Measurements from ENCODE around the gene MECR.

Gene MECR

GRCh38 chr1:29211086-29212030 is 19.4 kb downstream of the MECR start:
- TF ChIP-seq, protein P1, sequence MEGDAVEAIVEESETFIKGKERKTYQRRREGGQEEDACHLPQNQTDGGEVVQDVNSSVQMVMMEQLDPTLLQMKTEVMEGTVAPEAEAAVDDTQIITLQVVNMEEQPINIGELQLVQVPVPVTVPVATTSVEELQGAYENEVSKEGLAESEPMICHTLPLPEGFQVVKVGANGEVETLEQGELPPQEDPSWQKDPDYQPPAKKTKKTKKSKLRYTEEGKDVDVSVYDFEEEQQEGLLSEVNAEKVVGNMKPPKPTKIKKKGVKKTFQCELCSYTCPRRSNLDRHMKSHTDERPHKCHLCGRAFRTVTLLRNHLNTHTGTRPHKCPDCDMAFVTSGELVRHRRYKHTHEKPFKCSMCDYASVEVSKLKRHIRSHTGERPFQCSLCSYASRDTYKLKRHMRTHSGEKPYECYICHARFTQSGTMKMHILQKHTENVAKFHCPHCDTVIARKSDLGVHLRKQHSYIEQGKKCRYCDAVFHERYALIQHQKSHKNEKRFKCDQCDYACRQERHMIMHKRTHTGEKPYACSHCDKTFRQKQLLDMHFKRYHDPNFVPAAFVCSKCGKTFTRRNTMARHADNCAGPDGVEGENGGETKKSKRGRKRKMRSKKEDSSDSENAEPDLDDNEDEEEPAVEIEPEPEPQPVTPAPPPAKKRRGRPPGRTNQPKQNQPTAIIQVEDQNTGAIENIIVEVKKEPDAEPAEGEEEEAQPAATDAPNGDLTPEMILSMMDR (IDR thresholded peaks at IDR 0.05), result no peak
- TF ChIP-seq ZFX (IDR thresholded peaks at IDR 0.05; ENCODE audit: borderline replicate concordance), result no peak
- H3K27ac ChIP-seq, result no peak overlapping the region

DNA sequence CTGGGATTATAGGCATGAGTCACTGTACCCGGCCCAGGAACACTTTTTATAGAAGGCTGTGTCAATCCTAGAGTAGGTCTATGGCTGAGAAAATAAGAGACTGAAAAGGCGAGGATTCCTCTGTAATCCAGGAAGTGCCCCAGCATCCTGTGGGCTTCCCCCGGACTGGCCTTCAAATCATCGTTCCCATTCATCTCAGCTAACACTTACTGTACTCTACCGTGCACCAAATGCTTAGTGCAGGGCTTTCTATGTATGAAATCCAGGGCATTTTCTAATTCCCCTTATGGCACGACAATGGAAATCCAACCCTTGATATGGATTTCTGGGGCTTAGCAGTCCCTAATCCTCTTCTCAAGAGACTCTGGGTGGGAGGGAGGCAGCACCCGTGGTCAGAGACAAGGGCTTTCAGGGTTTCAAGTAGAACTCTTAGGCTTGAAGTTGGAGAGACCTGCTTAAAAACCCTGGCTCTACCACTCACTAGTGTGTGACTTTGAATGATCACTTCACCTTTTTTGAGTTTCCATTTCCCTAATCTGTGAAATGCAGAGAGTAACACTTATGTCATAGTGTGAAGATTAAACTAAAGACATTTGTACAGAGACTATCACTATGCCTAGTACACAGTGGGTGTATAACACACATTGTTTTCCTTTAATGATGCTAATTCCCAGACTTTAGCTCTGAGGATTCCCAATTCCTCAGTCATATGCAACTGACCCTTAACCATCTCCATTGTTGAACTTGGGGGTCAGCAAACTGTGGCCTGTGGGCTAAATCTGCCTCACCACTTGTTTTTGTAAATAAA is 20.3 kb downstream of the MECR start:
- no peak for TF ChIP-seq ZFX (IDR thresholded peaks at IDR 0.05; ENCODE audit: borderline replicate concordance)
- TF ChIP-seq, protein P1 (IDR thresholded peaks at IDR 0.05), result no peak
- no peak overlapping the region for H3K27ac ChIP-seq

GRCh38 chr1:29209173-29209572 is 21.6 kb downstream of the MECR start:
- TF ChIP-seq, protein P1 (IDR thresholded peaks at IDR 0.05), result no peak
- TF ChIP-seq ZFX (IDR thresholded peaks at IDR 0.05; ENCODE audit: borderline replicate concordance), result no peak
- no peak overlapping the region for H3K27ac ChIP-seq

GRCh38 chr1:29208442-29208841 is 22.3 kb downstream of the MECR start:
- TF ChIP-seq, protein P1 (IDR thresholded peaks at IDR 0.05), result no peak
- no peak for TF ChIP-seq ZFX (IDR thresholded peaks at IDR 0.05; ENCODE audit: borderline replicate concordance)
- H3K27ac ChIP-seq, result no peak overlapping the region

GRCh38 chr1:29202584-29203340 is 28.0 kb downstream of the MECR start:
- peak overlapping the region; percentile 60 for H3K27ac ChIP-seq
- no peak for TF ChIP-seq ZFX (IDR thresholded peaks at IDR 0.05; ENCODE audit: borderline replicate concordance)
- TF ChIP-seq, protein P1 (IDR thresholded peaks at IDR 0.05), result peak; percentile 92

GRCh38 chr1:29202053-29202452 is 28.7 kb downstream of the MECR start:
- no peak for TF ChIP-seq ZFX (IDR thresholded peaks at IDR 0.05; ENCODE audit: borderline replicate concordance)
- TF ChIP-seq, protein P1 (IDR thresholded peaks at IDR 0.05), result no peak
- peak overlapping the region; percentile 60 for H3K27ac ChIP-seq

Data from 22Rv1 (cell line).